ENCODE data around the gene PLA2G4E.

The PLA2G4E gene, protein sequence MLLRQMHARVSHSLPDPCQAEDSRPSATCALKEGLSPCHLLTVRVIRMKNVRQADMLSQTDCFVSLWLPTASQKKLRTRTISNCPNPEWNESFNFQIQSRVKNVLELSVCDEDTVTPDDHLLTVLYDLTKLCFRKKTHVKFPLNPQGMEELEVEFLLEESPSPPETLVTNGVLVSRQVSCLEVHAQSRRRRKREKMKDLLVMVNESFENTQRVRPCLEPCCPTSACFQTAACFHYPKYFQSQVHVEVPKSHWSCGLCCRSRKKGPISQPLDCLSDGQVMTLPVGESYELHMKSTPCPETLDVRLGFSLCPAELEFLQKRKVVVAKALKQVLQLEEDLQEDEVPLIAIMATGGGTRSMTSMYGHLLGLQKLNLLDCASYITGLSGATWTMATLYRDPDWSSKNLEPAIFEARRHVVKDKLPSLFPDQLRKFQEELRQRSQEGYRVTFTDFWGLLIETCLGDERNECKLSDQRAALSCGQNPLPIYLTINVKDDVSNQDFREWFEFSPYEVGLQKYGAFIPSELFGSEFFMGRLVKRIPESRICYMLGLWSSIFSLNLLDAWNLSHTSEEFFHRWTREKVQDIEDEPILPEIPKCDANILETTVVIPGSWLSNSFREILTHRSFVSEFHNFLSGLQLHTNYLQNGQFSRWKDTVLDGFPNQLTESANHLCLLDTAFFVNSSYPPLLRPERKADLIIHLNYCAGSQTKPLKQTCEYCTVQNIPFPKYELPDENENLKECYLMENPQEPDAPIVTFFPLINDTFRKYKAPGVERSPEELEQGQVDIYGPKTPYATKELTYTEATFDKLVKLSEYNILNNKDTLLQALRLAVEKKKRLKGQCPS

DNA sequence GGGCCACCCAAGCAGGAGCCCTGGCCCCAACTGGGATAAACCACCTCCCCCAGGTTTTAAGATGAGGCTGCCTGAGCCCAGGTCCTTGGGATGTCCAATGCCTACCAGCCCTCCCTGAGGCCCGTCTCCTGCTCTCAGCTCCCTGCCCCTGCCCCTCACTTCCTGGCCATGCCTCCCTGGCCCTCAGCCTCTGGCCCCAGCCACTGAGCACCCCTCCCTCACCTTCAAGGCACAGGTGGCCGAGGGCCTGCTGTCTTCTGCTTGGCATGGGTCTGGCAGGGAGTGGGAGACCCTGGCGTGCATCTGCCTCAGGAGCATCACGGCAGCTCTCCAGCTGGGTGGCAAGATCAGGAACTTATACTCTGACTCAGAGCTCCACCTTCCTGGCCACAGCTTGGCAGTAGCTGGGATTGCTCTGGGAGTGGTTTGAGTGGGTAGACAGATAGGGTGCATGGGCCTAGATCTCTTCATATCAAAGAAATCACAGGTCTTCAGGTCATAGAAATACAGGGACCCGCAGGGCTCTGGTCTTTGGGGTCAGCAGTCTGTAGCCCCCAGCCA is at the start of gene PLA2G4E:
PLA2G4E (minus strand) TSS at position 330 of the 561 bp plus-strand sequence; CDS start at position 318, 12 bp downstream.
- peak; percentile 3 for DNase-seq

DNA sequence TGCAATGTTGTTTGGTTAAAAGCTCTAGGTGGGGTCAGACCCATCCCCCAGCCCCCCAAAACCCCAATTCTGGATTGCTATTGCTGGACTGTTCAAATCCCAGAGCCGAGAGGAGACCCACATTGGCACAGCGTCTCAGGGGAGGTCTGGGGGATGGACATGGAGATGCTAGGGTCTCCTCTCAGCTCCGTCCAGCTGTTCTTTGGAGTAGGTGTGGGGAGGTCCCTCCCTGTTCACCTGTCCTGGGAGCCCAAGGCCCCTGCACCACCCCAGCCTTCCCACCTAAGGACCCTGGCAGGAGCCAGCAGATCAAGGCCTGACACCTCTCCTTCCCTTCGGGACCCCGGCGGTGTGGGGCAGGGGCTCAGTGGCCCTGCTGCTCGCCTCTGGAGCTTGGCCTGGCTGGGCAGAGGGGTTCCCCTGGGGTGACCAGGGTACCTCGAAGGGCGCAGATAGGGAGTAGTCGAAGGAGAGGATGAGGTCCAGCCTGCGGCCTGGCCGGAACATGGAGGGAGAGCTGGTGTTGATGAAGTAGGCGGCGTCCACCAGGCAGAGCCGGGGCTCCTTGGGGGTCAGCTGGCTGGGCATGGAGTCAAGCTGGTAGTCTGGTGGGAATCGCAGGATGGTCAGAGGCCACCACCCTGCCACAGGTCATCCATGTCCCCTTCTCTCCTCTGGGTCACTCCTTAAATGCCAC is 49.6 kb upstream of the PLA2G4E start:
- DNase-seq, result no peak

DNA sequence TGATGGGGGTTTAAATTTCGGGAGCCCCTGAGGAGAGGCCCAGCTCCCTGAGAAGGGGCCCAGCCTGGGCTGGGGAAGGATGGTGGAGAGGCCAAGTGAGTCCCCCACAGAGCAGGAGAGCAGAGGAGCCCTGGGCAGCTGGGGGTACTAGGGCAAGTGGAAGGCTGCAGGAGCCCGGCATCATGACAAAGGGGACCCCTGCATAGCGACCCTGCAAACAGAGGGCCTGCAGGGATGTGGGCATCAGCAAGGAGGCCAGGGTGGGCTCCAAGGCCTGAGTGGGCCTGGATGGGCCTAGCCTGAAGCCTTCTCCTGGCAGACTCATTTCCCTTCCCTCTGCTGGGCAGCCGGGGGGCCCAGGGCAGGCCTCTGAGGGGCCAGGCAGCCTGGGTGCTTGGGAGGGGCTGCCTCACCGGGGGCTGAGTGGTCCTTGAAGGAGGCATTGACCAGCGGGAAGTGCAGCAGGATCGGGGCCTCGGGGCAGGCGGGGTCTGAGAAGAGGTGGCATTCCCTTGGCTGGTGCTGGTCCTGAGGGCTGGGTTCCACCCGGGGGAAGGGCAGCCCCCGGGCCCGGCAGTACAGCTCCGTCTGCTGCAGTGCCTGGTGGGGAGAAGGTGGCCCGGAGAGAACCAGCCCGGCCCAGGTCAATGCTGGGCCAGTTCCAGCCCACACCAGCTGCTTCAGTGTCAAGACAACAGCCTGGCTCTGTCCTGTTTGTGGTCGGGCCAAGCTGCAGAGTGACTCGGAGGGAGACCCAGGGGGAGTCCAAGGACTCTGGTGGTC is 48.8 kb upstream of the PLA2G4E start:
- no peak for DNase-seq

DNA sequence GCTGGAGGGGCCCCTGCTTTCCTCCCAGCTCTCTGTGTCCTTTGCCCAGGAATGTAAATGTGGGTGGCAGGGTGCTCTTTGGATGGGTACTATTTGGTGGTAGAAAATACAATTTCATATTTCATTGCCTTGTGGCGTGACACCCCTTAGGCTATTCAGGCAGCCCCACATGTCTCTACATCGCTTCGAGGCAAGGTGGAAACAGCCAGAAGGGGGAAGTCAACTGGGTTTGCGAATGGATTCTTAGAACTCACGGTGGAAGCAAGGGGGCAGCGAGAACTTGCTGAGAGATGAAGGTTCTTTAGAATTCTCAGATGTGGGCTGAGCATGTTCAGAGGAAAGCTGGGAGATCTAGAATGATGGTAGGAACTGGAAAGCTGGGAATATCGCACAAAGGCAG is 48.2 kb upstream of the PLA2G4E start:
- DNase-seq, result no peak

DNA sequence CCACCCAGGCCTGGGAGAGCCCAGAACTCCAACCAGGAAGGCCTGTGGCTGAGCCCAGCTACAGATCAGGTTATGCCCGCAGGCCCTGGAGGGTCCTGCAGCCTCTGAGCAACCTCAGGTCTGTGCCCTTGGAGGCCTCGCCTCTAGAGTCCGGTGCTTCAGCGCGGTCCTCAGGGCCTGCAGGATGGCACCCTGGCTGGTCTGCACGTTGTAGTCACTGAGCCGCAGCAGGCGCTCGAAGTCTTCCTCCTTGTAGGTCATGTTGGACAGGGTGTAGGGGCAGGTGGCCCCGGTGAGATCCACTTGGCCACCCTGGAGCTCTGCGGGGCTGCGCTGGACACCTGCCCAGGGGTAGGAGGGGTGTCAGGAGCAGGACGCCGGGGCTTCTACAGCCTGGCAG is 47.8 kb upstream of the PLA2G4E start:
- no peak for DNase-seq

DNA sequence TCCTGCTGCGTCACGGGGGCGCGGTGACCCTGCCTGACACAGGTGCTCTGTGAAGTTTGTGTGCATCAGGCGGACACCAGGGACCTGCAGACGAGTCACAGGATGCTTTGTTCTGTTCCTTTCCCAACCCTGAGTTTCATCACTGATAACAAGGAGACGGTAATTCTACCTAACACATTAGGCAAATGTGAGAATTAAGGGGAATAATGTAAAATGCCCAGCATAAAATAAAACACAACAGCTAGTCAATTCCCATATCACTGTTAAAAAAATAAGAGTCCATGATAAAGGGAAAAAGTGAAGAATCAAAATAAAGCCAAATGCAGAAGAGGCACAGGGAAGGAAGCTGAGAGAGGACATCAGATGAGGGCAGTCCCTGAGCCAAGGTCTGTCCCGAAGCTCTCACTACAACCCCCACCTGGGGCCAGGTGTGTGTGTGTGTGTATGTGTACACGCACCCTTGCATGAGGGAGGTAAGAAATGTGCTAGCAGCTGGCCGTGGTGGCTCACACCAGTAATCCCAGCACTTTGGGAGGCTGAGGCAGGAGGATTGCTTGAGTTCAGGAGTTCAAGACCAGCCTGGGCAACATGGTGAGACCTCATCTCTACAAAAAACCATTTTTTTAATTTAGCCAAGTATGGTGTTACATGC is 46.0 kb upstream of the PLA2G4E start:
- DNase-seq, result no peak

DNA sequence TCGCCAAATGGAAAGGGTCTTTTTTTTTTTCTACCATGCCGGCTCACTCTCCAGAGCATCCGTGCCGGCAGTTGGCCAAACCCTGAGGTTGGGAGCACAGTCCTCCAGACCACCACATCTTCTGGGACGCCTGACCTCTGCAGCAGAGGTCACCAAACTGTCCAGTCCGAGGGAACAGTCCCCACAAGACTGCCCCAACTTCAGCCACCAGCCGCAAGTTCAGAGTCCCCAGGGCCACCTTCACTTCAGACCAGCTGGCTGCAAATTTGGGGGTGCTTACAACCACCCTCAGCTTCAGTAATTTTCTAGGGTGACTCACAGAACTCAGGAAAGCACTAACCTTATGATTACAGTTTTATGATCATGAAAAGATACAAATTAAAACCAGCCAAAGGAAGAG is 44.6 kb upstream of the PLA2G4E start:
- no peak for DNase-seq

DNA sequence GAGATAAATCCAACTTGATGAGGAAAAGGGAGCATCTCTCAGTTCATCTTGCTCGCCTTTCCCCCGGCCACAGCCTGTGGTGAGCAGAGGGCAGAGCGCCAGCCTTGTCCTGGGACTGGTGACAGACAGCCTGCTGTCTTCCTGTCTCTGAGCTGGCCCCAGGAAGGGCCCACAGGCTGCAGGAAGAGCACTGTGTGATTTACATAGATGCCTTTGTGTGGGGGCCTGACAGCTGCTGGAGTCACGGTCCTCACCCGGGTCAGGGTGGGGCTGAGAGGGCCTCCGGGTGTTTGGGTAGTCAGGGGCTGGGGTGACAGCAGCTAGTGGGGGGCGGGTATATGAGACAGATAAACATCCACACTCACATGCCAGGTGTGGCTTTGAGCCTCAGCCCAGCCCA is 44.2 kb upstream of the PLA2G4E start:
- no peak for DNase-seq

DNA sequence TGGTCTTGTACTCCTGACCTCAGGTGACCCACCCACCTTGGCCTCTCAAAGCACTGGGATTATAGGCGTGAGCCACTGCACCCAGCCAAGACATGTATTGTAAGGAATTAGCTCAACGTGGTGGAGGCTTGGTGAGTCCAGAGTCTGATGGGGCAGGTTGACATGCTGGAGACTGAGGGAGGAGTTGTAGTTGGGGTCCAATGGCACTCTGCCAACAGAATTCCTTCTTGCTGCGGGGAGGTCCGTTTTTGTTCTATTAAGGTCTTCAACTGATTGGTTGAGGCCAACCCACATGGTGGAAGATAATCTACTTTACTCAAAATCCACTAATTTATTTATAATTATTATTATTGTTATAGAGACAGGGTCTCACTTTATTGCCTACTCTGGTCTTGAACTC is 43.4 kb upstream of the PLA2G4E start:
- DNase-seq, result no peak

DNA sequence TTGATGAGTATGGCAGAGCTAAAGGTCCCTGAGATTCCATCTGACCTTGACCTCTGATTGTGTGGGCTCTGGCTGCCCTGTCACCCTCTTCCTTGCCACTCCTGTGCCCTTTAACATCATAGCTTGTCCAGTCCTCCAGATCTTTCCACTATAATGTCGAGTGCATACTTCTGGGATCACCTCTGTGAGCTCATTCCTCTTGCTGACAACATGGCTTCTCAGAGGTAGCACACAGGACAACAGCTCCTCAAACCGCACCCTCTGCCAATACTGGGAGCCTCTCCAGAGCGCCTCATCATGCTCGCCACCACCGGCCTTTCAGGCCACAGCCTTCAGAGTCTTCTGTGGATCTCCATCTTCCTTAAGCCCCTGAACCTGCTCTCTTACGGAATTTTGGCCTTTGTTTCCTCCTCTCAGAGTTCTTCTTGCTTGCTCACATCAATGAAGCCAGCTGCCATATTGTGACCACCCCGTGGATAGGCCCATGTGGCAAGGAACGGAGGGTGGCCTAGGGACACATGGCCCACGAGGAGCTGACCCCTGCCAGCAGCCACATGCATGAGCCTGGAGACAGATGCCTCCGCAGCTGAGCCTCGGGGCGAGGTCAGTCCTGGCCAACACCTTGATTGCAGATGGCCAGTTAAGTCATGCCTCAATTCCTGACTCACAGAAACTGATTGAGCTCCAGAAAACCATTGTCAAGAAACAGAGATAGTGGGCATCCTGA is 42.4 kb upstream of the PLA2G4E start:
- DNase-seq, result no peak

DNA sequence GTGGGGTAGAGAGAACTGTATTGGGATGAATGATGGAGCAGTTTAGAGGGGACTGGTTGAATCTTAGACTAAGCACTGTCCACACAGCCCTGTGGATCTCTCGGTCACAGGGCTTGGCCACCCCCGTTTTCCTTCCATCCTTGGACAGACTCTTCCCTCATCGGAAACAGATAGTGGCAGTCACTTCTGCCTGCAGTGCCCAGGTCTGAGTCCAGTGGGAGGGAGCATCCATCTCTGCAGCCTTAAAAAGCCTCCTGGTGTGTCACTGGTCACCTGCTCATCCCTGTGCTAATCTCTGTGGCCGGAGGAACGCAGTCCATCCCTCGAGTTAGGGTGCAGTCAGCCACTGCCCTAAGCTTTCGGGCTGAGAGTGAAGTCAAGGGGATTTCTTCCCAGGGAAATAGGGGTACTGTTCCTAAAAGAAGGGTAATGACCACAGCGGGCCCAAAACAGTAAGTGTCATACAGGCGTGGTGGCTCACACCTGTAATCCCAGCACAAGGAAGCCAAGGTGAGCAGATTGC is 41.5 kb upstream of the PLA2G4E start:
- no peak for DNase-seq

DNA sequence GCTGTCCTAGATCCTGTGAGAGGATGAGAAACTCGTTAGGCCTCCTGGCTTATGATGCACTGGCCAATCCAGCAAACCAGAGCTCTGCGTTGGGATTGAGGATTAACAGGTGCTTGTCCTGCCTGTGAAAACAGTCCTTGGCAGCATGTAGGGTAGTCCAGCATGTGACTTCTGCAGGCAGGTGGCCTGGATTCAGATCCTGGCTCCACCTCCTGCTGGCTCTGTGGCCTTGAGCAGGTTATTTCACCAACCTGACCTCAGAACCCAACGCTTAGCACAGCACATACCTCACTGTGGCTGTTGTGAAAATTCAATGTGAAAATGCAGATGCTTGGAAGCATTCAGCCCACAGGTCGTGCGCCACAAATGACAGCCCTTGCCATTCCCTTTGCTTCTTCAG is 40.0 kb upstream of the PLA2G4E start:
- DNase-seq, result no peak

DNA sequence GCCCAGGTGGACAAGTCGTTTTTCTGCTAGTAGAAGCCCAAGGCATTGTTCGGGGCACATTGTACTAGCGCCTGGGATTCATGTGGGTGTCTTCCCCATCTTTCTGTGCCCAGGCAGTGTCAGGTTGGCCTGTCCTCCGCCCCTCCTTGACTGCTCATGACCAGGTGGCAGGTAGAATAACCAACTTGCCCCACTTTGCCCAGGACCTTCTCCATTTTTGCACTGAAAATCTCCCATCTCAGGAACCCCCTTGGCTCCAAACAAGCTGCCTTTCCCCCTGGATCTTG is 39.6 kb upstream of the PLA2G4E start:
- no peak for DNase-seq

DNA sequence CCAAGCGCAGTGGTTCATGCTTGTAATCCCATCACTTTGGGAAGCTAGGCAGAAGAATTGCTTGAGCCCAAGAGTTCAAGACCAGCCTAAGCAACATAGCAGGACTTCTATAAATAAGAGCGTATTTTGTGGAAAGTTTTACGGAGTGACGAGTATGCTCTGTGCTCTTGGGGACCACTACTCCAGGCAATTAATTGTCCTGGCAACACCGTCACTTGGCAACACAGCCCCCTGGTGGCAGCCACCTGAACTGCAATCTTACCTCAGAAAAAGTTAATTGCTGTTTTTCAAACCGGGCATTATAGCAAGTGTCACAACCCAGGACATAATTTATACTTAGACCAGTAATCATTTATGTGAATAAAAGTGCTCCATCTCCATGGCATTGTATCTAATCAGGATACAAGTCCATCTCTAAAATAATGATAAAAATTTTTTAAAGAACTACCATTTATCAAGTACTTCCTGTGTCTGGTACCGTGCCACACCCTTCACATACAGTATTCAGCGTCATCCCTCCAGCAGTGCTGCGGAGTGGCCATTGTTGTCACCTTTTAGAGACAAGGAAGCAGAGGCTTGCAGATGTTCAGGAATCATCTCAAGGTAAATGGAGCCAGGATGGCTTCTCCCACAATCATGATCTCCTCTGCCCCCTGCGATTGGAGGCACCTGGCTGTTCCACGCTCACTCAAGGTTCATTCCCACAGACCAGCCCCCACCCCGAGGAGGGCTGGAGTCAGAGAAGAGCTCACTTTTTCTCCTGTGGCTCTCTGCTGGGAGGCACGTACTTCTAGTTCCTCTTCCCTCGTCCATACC is 39.0 kb upstream of the PLA2G4E start:
- DNase-seq, result no peak

DNA sequence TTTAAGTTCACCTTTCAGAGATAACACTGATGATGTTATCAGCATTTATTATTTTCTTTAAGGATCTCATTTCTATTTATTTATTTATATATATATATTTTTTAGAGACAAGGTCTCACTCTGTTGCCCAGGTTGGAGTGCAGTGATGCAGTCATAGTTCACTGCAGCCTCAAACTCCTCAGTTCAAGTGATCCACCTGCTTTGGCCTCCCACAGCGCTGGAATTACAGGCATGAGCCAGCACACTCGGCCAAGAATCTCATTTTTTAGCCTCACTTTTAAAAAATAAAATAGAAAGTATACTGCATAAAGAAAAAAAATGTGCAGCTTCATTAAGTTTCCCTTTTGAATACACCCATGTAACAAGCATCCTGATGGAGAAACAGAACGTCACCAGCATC is 37.9 kb upstream of the PLA2G4E start:
- DNase-seq, result no peak

DNA sequence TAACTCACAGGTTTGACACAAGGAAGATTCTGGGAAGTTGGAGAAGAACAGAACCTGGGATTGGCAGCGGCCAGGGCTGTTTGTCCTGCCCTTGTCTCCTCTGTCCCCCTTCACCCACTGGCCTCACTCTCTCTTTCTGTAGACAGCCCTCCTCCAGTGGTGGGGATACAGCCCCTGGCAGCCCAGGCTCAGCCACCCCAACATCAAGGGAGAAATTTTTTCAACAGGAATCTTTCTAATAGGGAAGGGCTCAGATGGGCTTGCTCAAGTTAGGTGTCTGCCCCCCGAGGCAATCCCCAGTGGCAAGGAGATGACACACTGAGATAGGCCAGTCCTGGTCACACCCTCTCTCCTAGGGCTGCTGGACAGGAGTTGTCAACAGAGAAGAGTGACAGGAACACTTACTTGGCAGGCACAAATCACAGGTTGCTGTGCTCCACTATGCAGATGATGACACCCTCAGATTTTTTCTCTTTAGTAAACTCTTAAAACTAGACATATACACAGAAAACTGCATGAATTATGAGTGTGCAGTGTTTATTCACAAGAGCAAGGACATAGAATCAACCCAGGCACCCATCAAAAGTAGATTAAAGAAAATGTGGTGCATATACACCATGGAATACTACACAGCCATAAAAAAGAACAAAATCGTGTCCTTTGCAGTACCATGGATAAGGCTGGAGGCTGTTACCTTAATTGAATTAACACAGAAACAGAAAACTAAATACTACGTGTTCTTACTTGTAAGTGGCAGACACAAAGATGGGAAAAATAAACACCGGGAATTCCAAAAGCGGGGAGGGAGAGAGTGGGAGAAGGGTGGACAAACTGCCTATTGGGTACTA is 37.2 kb upstream of the PLA2G4E start:
- DNase-seq, result no peak

DNA sequence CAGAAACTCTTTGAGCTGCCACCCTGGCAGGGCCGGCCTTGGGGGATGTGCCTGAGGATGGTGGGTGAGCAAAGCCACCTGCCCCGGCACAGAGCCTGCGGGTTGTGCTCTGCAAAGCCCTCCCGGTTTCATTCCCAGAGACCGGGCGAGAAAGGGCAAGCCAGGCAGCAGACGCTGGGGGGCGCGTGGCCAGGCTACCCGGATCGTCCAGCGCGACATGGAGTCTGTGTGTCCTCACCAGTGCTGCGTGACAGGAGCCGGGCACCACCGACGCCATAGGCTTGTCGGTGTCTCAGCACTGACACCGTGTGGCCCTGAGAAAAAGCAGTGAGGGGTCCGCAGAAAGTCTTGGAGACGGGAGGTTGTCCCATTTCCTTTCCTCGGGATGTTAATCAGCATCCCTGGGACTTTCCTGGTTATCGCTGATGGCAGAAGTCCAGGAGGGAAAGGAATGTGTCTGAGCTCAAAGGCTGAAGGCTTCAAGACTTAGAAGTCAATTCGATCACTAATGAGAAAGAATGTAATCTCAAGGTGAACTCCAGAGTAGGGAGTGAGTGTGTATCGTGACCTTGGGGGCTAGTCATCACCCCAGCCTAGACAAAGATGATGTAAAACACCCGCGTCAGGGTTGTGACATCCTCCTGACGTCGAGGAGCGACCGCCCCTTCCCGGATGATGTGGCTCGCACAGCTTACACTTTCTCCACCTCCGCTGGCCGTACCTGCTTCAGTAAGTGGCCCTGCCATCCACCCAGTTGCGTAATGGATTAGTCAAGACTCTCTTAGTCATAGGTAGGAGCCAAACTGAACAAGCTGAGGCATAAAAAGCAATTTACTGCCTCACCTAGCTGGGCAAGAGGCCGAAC is 36.3 kb upstream of the PLA2G4E start:
- peak; percentile 71 for DNase-seq

DNA sequence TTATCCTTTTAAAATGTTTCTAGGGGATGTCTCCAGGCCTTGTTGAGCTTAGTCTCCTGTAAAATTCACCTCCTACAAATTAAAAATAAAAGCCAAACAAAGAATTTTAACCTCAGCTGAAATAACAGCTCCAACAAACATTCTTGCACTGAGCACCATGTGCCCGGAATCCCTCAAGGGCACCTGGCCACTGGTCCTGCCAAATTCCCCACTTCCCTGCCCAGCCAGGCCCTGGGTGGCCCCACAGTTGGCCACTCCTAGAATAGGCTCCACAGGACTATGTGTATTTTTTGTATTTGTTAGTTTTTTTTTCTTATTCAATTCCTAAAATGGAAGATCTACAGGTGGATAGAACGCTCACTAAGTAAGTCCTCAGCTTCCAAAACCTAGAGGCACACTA is 33.1 kb upstream of the PLA2G4E start:
- no peak for DNase-seq
